NB4 (cell line): ENCODE results near the gene SESTD1.

Source experiments
- MAX ChIP-seq: IDR thresholded peaks from 2 replicates; pipeline ENCODE4 v1.6.1; 2011; ENCODE audit warnings: low read depth, low read length
- POLR2A ChIP-seq: IDR thresholded peaks from 2 replicates; pipeline ENCODE4 v1.6.1; 2011; ENCODE audit warnings: mild to moderate bottlenecking; ENCODE audit not compliant: insufficient read length; ENCODE audit errors: extremely low read depth
- TF ChIP-seq, protein P1 (sequence below): IDR thresholded peaks from one replicate; pipeline ENCODE4 v1.5.1; 2012; ENCODE audit warnings: low read depth, low read length

DNA sequence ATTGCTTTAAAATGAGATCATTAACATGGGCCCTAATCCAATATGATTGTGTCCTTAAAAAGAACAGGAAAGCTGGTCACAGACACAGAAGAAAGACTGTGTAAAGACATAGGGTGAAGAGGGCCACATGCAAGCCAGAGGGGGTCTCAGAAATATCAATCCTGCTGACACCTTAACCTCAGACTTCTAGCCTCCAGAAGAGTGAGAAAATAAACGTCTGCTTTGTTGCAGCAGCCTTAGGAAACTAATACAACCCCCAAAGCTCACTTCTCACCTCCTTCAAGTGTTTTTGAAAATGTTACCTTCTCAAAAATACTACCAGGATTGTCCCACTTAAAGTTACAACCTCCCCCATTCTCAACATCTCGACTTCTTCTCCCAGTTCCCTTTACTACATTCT lies 39.8 kb upstream of the SESTD1 start:
- TF ChIP-seq, protein P1, sequence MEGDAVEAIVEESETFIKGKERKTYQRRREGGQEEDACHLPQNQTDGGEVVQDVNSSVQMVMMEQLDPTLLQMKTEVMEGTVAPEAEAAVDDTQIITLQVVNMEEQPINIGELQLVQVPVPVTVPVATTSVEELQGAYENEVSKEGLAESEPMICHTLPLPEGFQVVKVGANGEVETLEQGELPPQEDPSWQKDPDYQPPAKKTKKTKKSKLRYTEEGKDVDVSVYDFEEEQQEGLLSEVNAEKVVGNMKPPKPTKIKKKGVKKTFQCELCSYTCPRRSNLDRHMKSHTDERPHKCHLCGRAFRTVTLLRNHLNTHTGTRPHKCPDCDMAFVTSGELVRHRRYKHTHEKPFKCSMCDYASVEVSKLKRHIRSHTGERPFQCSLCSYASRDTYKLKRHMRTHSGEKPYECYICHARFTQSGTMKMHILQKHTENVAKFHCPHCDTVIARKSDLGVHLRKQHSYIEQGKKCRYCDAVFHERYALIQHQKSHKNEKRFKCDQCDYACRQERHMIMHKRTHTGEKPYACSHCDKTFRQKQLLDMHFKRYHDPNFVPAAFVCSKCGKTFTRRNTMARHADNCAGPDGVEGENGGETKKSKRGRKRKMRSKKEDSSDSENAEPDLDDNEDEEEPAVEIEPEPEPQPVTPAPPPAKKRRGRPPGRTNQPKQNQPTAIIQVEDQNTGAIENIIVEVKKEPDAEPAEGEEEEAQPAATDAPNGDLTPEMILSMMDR: no peak
- TF ChIP-seq POLR2A: no peak
- TF ChIP-seq MAX: no peak
